ENCODE measurements around the gene SRD5A2.
"Not testable (repeated sequence)": the region's sequence is repeated elsewhere in the genome, so short reads cannot be mapped to it uniquely, and the experiment has no call there.

SRD5A2 gene

GRCh38 chr2:31534636-31535035 is 46.1 kb downstream of the SRD5A2 start:
- in situ Hi-C loops (cut with MboI; ENCODE audit: low sequenced_read_pairs), result no loop called here

- in situ Hi-C loops (cut with MboI; ENCODE audit: low sequenced_read_pairs), result no loop called here
These were observed 47.7 kb downstream of the SRD5A2 start for GRCh38 chr2:31533036-31533435.

GRCh38 chr2:31531101-31531500 is 49.6 kb downstream of the SRD5A2 start:
- in situ Hi-C loops (cut with MboI; ENCODE audit: low sequenced_read_pairs), result no loop called here

GRCh38 chr2:31529256-31529655 is 51.5 kb downstream of the SRD5A2 start:
- in situ Hi-C loops (cut with MboI; ENCODE audit: low sequenced_read_pairs), result no loop called here

- in situ Hi-C loops (cut with MboI; ENCODE audit: low sequenced_read_pairs), result no loop called here
These were observed 51.9 kb downstream of the SRD5A2 start for GRCh38 chr2:31528823-31529222.

GRCh38 chr2:31526946-31527732 is 53.6 kb downstream of the SRD5A2 start:
- in situ Hi-C loops (cut with MboI; ENCODE audit: low sequenced_read_pairs), result no loop called here

- in situ Hi-C loops (cut with MboI; ENCODE audit: low sequenced_read_pairs), result no loop called here
These were observed 54.9 kb downstream of the SRD5A2 start for GRCh38 chr2:31525876-31526275.

- in situ Hi-C loops (cut with MboI; ENCODE audit: low sequenced_read_pairs), result no loop called here
These were observed 56.1 kb downstream of the SRD5A2 start for GRCh38 chr2:31524592-31524991.

- in situ Hi-C loops (cut with MboI; ENCODE audit: low sequenced_read_pairs), result no loop called here
These were observed 56.8 kb downstream of the SRD5A2 start for GRCh38 chr2:31523871-31524492.

- in situ Hi-C loops (cut with MboI; ENCODE audit: low sequenced_read_pairs), result no loop called here
These were observed 58.0 kb downstream of the SRD5A2 start for GRCh38 chr2:31522786-31523185.

- in situ Hi-C loops (cut with MboI; ENCODE audit: low sequenced_read_pairs), result no loop called here
These were observed 63.1 kb downstream of the SRD5A2 start for GRCh38 chr2:31517442-31518203.

GRCh38 chr2:31515586-31515985 is 65.2 kb downstream of the SRD5A2 start:
- in situ Hi-C loops (cut with MboI; ENCODE audit: low sequenced_read_pairs), result no loop called here

GRCh38 chr2:31513553-31513952 is 67.2 kb downstream of the SRD5A2 start:
- in situ Hi-C loops (cut with MboI; ENCODE audit: low sequenced_read_pairs), result no loop called here

- in situ Hi-C loops (cut with MboI; ENCODE audit: low sequenced_read_pairs), result no loop called here
These were observed 69.4 kb downstream of the SRD5A2 start for GRCh38 chr2:31511376-31511775.

GRCh38 chr2:31505111-31505510 is 75.6 kb downstream of the SRD5A2 start:
- in situ Hi-C loops (cut with MboI; ENCODE audit: low sequenced_read_pairs), result no loop called here

- in situ Hi-C loops (cut with MboI; ENCODE audit: low sequenced_read_pairs), result no loop called here
These were observed 76.4 kb downstream of the SRD5A2 start for GRCh38 chr2:31504311-31504710.

GRCh38 chr2:31496451-31496874 is 84.3 kb downstream of the SRD5A2 start:
- in situ Hi-C loops (cut with MboI; ENCODE audit: low sequenced_read_pairs), result not testable (repeated sequence)

- in situ Hi-C loops (cut with MboI; ENCODE audit: low sequenced_read_pairs), result not testable (repeated sequence)
These were observed 91.4 kb downstream of the SRD5A2 start for GRCh38 chr2:31489339-31489738.

- in situ Hi-C loops (cut with MboI; ENCODE audit: low sequenced_read_pairs), result no loop called here
These were observed 97.5 kb downstream of the SRD5A2 start for GRCh38 chr2:31483246-31483645.

- in situ Hi-C loops (cut with MboI; ENCODE audit: low sequenced_read_pairs), result no loop called here
These were observed 104.1 kb downstream of the SRD5A2 start for GRCh38 chr2:31476511-31477180.

GRCh38 chr2:31475692-31476091 is 105.0 kb downstream of the SRD5A2 start:
- in situ Hi-C loops (cut with MboI; ENCODE audit: low sequenced_read_pairs), result no loop called here
